SK-N-SH (cell line): ENCODE results near the gene ZSWIM7.

Experiments
- EP300 ChIP-seq, 2 experiments: IDR thresholded peaks; 2 replicates each; pipeline versions ENCODE4 v1.4.0 to v1.6.1; 2012; ENCODE audit warnings: borderline replicate concordance in 1 of 2, low read depth in 1 of 2, low read length in 1 of 2
- EZH2phosphoT487 ChIP-seq: fragments of 200-600 bp; sonication (generic); IDR thresholded peaks from 2 replicates; pipeline ENCODE4 v1.6.1; 2017; ENCODE audit warnings: low read depth, mixed run types, mild to moderate bottlenecking, antibody characterized with exemption, moderate library complexity, borderline replicate concordance
- FOXM1 ChIP-seq: IDR thresholded peaks from 2 replicates; pipeline ENCODE4 v1.4.0; 2012; ENCODE audit warnings: low read depth, mild to moderate bottlenecking
- MAX ChIP-seq: IDR thresholded peaks from 2 replicates; pipeline ENCODE4 v1.4.0; 2012; ENCODE audit warnings: low read depth
- NFIC ChIP-seq: IDR thresholded peaks from 2 replicates; pipeline ENCODE4 v1.4.0; 2012; ENCODE audit warnings: borderline replicate concordance
- POLR2AphosphoS5 ChIP-seq: IDR thresholded peaks from 2 replicates; pipeline ENCODE4 v1.6.1; 2012; ENCODE audit warnings: low read depth, low read length
- RCOR1 ChIP-seq: fragments of 150-350 bp; IDR thresholded peaks from 2 replicates; pipeline ENCODE4 v1.6.1; 2017; ENCODE audit warnings: antibody characterized with exemption, low read length
- SMC3 ChIP-seq: IDR thresholded peaks from 2 replicates; pipeline ENCODE4 v1.6.1; 2012; ENCODE audit warnings: low read depth, low read length, improper control_type of control experiment
- TCF12 ChIP-seq: IDR thresholded peaks from 2 replicates; pipeline ENCODE4 v1.4.0; 2012
- USF2 ChIP-seq: fragments of 150-350 bp; IDR thresholded peaks from 2 replicates; pipeline ENCODE4 v1.6.1; 2017; ENCODE audit warnings: antibody characterized with exemption, low read length, low read depth, borderline replicate concordance
- YY1 ChIP-seq: IDR thresholded peaks from 2 replicates; pipeline ENCODE4 v1.4.0; 2012; ENCODE audit warnings: low read depth, mild to moderate bottlenecking
- TF ChIP-seq, protein P1 (sequence below): fragments of 200-600 bp; sonication (generic); IDR thresholded peaks from 2 replicates; pipeline ENCODE4 v1.6.1; 2017; ENCODE audit warnings: antibody characterized with exemption, mild to moderate bottlenecking, moderate library complexity
- TF ChIP-seq, protein P2 (sequence below): IDR thresholded peaks from 2 replicates; pipeline ENCODE4 v1.4.0; 2012; ENCODE audit warnings: low read depth, borderline replicate concordance
- TF ChIP-seq, protein P3 (sequence below): IDR thresholded peaks from 2 replicates; pipeline ENCODE4 v1.6.1; 2012; ENCODE audit warnings: mild to moderate bottlenecking, low read depth, low read length, moderate library complexity

DNA sequence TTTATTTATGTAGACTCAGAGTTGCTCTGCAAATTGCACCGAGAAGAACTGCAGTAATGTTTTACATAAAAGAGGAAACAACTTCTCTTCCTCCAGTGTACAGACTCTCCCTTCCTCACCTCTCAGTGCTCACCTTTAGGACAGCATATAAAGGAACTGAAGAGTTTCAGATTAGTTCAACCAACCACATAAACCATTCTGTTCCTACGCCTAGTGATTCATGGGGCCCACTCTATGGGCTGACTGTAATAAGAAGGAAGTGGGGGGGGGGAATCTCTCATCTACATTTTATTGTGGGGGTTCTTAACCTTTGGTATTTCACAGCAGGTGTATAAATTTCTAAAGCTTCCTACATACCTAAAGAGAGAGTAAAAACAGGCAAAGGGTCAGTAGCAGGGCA is 18.3 kb downstream of the ZSWIM7 start:
- TF ChIP-seq, protein P1, sequence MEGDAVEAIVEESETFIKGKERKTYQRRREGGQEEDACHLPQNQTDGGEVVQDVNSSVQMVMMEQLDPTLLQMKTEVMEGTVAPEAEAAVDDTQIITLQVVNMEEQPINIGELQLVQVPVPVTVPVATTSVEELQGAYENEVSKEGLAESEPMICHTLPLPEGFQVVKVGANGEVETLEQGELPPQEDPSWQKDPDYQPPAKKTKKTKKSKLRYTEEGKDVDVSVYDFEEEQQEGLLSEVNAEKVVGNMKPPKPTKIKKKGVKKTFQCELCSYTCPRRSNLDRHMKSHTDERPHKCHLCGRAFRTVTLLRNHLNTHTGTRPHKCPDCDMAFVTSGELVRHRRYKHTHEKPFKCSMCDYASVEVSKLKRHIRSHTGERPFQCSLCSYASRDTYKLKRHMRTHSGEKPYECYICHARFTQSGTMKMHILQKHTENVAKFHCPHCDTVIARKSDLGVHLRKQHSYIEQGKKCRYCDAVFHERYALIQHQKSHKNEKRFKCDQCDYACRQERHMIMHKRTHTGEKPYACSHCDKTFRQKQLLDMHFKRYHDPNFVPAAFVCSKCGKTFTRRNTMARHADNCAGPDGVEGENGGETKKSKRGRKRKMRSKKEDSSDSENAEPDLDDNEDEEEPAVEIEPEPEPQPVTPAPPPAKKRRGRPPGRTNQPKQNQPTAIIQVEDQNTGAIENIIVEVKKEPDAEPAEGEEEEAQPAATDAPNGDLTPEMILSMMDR: no peak
- TF ChIP-seq RCOR1 (no peak), TCF12 (no peak), EP300 (IDR thresholded peaks at IDR 0.05; ENCODE audit: borderline replicate concordance in 1 of 2, low read depth in 1 of 2, low read length in 1 of 2) (no peak), EZH2phosphoT487 (no peak), POLR2AphosphoS5 (no peak), USF2 (no peak), SMC3 (no peak), NFIC (no peak), MAX (no peak), FOXM1 (no peak), YY1 (no peak)
- TF ChIP-seq, protein P2, sequence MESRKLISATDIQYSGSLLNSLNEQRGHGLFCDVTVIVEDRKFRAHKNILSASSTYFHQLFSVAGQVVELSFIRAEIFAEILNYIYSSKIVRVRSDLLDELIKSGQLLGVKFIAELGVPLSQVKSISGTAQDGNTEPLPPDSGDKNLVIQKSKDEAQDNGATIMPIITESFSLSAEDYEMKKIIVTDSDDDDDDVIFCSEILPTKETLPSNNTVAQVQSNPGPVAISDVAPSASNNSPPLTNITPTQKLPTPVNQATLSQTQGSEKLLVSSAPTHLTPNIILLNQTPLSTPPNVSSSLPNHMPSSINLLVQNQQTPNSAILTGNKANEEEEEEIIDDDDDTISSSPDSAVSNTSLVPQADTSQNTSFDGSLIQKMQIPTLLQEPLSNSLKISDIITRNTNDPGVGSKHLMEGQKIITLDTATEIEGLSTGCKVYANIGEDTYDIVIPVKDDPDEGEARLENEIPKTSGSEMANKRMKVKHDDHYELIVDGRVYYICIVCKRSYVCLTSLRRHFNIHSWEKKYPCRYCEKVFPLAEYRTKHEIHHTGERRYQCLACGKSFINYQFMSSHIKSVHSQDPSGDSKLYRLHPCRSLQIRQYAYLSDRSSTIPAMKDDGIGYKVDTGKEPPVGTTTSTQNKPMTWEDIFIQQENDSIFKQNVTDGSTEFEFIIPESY: no peak
- TF ChIP-seq, protein P3, sequence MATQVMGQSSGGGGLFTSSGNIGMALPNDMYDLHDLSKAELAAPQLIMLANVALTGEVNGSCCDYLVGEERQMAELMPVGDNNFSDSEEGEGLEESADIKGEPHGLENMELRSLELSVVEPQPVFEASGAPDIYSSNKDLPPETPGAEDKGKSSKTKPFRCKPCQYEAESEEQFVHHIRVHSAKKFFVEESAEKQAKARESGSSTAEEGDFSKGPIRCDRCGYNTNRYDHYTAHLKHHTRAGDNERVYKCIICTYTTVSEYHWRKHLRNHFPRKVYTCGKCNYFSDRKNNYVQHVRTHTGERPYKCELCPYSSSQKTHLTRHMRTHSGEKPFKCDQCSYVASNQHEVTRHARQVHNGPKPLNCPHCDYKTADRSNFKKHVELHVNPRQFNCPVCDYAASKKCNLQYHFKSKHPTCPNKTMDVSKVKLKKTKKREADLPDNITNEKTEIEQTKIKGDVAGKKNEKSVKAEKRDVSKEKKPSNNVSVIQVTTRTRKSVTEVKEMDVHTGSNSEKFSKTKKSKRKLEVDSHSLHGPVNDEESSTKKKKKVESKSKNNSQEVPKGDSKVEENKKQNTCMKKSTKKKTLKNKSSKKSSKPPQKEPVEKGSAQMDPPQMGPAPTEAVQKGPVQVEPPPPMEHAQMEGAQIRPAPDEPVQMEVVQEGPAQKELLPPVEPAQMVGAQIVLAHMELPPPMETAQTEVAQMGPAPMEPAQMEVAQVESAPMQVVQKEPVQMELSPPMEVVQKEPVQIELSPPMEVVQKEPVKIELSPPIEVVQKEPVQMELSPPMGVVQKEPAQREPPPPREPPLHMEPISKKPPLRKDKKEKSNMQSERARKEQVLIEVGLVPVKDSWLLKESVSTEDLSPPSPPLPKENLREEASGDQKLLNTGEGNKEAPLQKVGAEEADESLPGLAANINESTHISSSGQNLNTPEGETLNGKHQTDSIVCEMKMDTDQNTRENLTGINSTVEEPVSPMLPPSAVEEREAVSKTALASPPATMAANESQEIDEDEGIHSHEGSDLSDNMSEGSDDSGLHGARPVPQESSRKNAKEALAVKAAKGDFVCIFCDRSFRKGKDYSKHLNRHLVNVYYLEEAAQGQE: no peak
